OCI-LY3 (cell line): ENCODE results near the gene CHMP4B.

Experiments
- EZH2phosphoT487 ChIP-seq: fragments of 200-600 bp; shearing (Covaris generic); IDR thresholded peaks from 2 replicates; pipeline ENCODE4 v1.6.1; 2018; ENCODE audit warnings: antibody characterized with exemption, mixed run types, low read depth
- TF ChIP-seq, protein P1 (sequence below): fragments of 200-600, 300-600 bp; sonication (generic); IDR thresholded peaks from 2 replicates; pipeline ENCODE4 v1.5.1; 2014; ENCODE audit warnings: antibody characterized with exemption, low read length, low read depth

DNA sequence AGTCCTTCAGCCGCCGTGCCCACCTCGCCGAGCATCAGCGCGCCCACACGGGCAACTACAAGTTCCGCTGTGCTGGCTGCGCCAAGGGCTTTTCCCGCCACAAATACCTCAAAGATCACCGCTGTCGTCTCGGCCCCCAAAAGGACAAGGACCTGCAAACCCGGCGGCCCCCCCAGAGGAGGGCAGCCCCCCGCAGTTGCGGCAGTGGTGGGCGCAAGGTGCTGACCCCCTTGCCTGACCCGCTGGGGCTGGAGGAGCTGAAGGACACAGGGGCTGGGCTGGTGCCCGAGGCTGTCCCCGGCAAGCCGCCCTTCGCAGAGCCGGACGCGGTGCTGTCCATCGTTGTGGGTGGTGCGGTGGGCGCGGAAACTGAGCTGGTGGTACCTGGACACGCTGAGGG is 20.1 kb upstream of the CHMP4B start:
- TF ChIP-seq, protein P1, sequence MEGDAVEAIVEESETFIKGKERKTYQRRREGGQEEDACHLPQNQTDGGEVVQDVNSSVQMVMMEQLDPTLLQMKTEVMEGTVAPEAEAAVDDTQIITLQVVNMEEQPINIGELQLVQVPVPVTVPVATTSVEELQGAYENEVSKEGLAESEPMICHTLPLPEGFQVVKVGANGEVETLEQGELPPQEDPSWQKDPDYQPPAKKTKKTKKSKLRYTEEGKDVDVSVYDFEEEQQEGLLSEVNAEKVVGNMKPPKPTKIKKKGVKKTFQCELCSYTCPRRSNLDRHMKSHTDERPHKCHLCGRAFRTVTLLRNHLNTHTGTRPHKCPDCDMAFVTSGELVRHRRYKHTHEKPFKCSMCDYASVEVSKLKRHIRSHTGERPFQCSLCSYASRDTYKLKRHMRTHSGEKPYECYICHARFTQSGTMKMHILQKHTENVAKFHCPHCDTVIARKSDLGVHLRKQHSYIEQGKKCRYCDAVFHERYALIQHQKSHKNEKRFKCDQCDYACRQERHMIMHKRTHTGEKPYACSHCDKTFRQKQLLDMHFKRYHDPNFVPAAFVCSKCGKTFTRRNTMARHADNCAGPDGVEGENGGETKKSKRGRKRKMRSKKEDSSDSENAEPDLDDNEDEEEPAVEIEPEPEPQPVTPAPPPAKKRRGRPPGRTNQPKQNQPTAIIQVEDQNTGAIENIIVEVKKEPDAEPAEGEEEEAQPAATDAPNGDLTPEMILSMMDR, result no peak
- TF ChIP-seq EZH2phosphoT487, result no peak
